GM12878 (cell line): ENCODE results near the gene TNFSF9. TPM values are rescaled to one million over a fixed set of nuclear protein-coding genes. Genes with fewer than 3 reads are reported as not detected.

ENCODE experiments used
- ATAC-seq: fragments of 200-7000 bp; cut with Tn5 transposase; 3 replicates; pipeline ENCODE4 v1.9.1; 2020; ENCODE audit warnings: mild to moderate bottlenecking, moderate library complexity
- BruUV-seq: library from RNA; stranded (reverse); fragments of 400-500 nt; replicated peaks from 2 replicates; lab custom pipeline; 2021; lab: Mats Ljungman, UMichigan
- CTCF ChIA-PET: fragments of 300-600 bp; sonication (Branson Sonifier 250); formaldehyde crosslinking; extraction: SDS; loops from one replicate; lab custom pipeline; 2021; ENCODE audit warnings: inconsistent platforms; lab: Yijun Ruan, JAX
- POLR2A ChIA-PET: fragments of 350-600 bp; formaldehyde crosslinking; extraction: SDS; loops from one replicate; lab custom pipeline; 2021; ENCODE audit warnings: inconsistent platforms; lab: Charles Lee
- RAD21 ChIA-PET: fragments of 300-600 bp; sonication (Branson Sonifier 250); formaldehyde crosslinking; loops from one replicate; lab custom pipeline; 2023; ENCODE audit warnings: antibody characterized with exemption; ENCODE audit not compliant: unreplicated experiment; lab: Charles Lee
- SMC1A ChIA-PET: fragments of 300-600 bp; sonication (Branson Sonifier 250); formaldehyde crosslinking; loops from one replicate; lab custom pipeline; 2023; ENCODE audit not compliant: unreplicated experiment, uncharacterized antibody; lab: Charles Lee
- DNase-seq: peaks from one replicate; pipeline ENCODE4 v3.0.0-alpha.2; 2011; ENCODE audit warnings: low read depth, low spot score
- FAIRE-seq: peaks from 3 replicates; lab custom pipeline; 2011; peaks lifted over from hg19 to GRCh38; lab: Jason Lieb, UNC
- H2AFZ ChIP-seq: 2 replicates; pipeline ENCODE4 v1.6.0; 2011; ENCODE audit warnings: low read depth, low read length, control low read depth; ENCODE audit not compliant: control insufficient read depth
- H3K27ac ChIP-seq: 2 replicates; pipeline ENCODE4 v1.5.1; 2011; ENCODE audit warnings: control low read depth; ENCODE audit not compliant: control insufficient read depth, insufficient read depth
- H3K27me3 ChIP-seq, 2 experiments: replicated peaks in 1 of 2; 2 replicates each; pipeline versions ENCODE4 v1.6.0 to v1.6.1; 2011; ENCODE audit warnings: low read length in 1 of 2; ENCODE audit not compliant: control insufficient read depth in 2 of 2, insufficient read depth in 2 of 2
- H3K36me3 ChIP-seq, 2 experiments: 2 replicates each; pipeline ENCODE4 v1.5.1; 2011; ENCODE audit warnings: low read length in 1 of 2; ENCODE audit not compliant: control insufficient read depth in 2 of 2, insufficient read depth in 2 of 2
- H3K4me1 ChIP-seq: 2 replicates; pipeline ENCODE4 v1.6.1; 2011; ENCODE audit warnings: mild to moderate bottlenecking, low read length, moderate library complexity, mixed read lengths; ENCODE audit not compliant: control insufficient read depth, insufficient read depth
- H3K4me2 ChIP-seq: 2 replicates; pipeline ENCODE4 v1.6.0; 2011; ENCODE audit warnings: control low read depth; ENCODE audit not compliant: control insufficient read depth, insufficient read depth
- H3K4me3 ChIP-seq: fragments of 200-600 bp; sonication (generic); 2 replicates; pipeline ENCODE4 v1.5.1; 2016
- H3K79me2 ChIP-seq: 2 replicates; pipeline ENCODE4 v1.6.0; 2011; ENCODE audit warnings: low read length; ENCODE audit not compliant: control insufficient read depth, insufficient read depth
- H3K9ac ChIP-seq: 2 replicates; pipeline ENCODE4 v1.8.0; 2011; ENCODE audit warnings: low read length, control low read depth, mixed read lengths; ENCODE audit not compliant: control insufficient read depth, insufficient read depth
- H3K9me3 ChIP-seq: replicated peaks from 3 replicates; pipeline ENCODE4 v1.5.1; 2011; ENCODE audit warnings: mild to moderate bottlenecking, low read length; ENCODE audit not compliant: control insufficient read depth, insufficient read depth
- H4K20me1 ChIP-seq: 2 replicates; pipeline ENCODE4 v1.6.0; 2011; ENCODE audit not compliant: control insufficient read depth, insufficient read depth
- ATF7 ChIP-seq: fragments of 450-650 bp; IDR thresholded peaks from 2 replicates; pipeline ENCODE4 v1.6.1; 2016; ENCODE audit warnings: low read depth, mild to moderate bottlenecking
- CEBPZ ChIP-seq: fragments of 150-350 bp; IDR thresholded peaks from 2 replicates; pipeline ENCODE4 v1.6.1; 2016; ENCODE audit warnings: low read depth, low read length
- E2F8 ChIP-seq: fragments of 450-650 bp; IDR thresholded peaks from 2 replicates; pipeline ENCODE4 v1.6.1; 2018; ENCODE audit warnings: mild to moderate bottlenecking, low read depth, moderate library complexity; ENCODE audit not compliant: partially characterized antibody
- EED ChIP-seq: sonication (generic); IDR thresholded peaks from 2 replicates; pipeline ENCODE4 v1.6.1; 2016; ENCODE audit warnings: antibody characterized with exemption, low read depth
- ESRRA ChIP-seq: IDR thresholded peaks from 2 replicates; pipeline ENCODE4 v1.6.1; 2012; ENCODE audit warnings: mild to moderate bottlenecking, low read length, improper control_type of control experiment
- EZH2 ChIP-seq: IDR thresholded peaks from 2 replicates; pipeline ENCODE4 v1.6.1; 2012; ENCODE audit warnings: low read depth, mild to moderate bottlenecking, control low read depth, inconsistent platforms, low read length, borderline replicate concordance; ENCODE audit not compliant: control insufficient read depth
- GABPA ChIP-seq: IDR thresholded peaks from 2 replicates; pipeline ENCODE4 v1.6.1; 2014; ENCODE audit warnings: antibody characterized with exemption, low read depth, mild to moderate bottlenecking, inconsistent platforms
- GATAD2B ChIP-seq: fragments of 450-650 bp; conservative IDR thresholded peaks from 2 replicates; pipeline ENCODE4 v1.6.1; 2017; ENCODE audit warnings: low read depth, mild to moderate bottlenecking, moderate library complexity
- HDGF ChIP-seq: fragments of 450-650 bp; IDR thresholded peaks from 2 replicates; pipeline ENCODE4 v1.6.1; 2016; ENCODE audit warnings: antibody characterized with exemption
- NR2C2 ChIP-seq: IDR thresholded peaks from 2 replicates; pipeline ENCODE4 v1.6.1; 2011; ENCODE audit warnings: borderline replicate concordance, low read depth; ENCODE audit not compliant: control insufficient read depth, insufficient read length
- PBX3 ChIP-seq: IDR thresholded peaks from 2 replicates; pipeline ENCODE4 v1.6.1; 2011; ENCODE audit warnings: mild to moderate bottlenecking, low read depth, low read length, moderate library complexity; ENCODE audit not compliant: insufficient replicate concordance
- PKNOX1 ChIP-seq: fragments of 450-650 bp; IDR thresholded peaks from 2 replicates; pipeline ENCODE4 v1.6.1; 2016; ENCODE audit warnings: mild to moderate bottlenecking
- SUZ12 ChIP-seq: fragments of 200-600 bp; sonication (generic); IDR thresholded peaks from one replicate; pipeline ENCODE4 v1.6.1; 2018; ENCODE audit warnings: antibody characterized with exemption, mild to moderate bottlenecking; ENCODE audit not compliant: unreplicated experiment
- WGBS: methylation state at CpG from one replicate; pipeline ENCODE4 v1.1.6; 2016; ENCODE audit warnings: low lambda C conversion rate; ENCODE audit not compliant: insufficient replicate concordance, insufficient coverage; ENCODE audit errors: missing lambda C conversion rate; 5-methylcytosine and 5-hydroxymethylcytosine counted together
- in situ Hi-C: fragments of 300-500 bp; cut with MboI; formaldehyde crosslinking; loops from 9 replicates; pipeline ENCODE4 v1.14.3; 2018; ENCODE audit warnings: mixed read lengths
- intact Hi-C: fragments of 100-400 bp; cut with micrococcal nuclease; formaldehyde crosslinking; loops from one replicate; pipeline ENCODE4 v1.14.2; 2022; ENCODE audit not compliant: unreplicated experiment
- polyA plus RNA-seq, 11 experiments: library from polyadenylated mRNA; depleted of rRNA in 4 of 11; unstranded in 6 of 11; stranded (reverse) in 5 of 11; fragments of >200 nt; fragmentation: Nextera tagmentation in 4 of 11; fragmentation: Illumina TruSeq in 1 of 11; extraction: Ambion mirVana in 4 of 11; extraction: Trizol in 1 of 11; gene quantifications; 1 replicate in 1 of 11; 2 replicates in 10 of 11; pipeline versions ENCODE4 v1.2.1 to v1.2.3, GENCODE V29; 2011 to 2016; ENCODE audit warnings: inconsistent platforms in 2 of 11, missing spikeins in 2 of 11, low read depth in 1 of 11
- total RNA-seq, 4 experiments: library from RNA; depleted of rRNA in 3 of 4; stranded (reverse); fragments of >200 nt in 3 of 4; fragmentation: Illumina TruSeq in 1 of 4; extraction: Trizol in 1 of 4; gene quantifications; 2 replicates each; pipeline versions ENCODE4 v1.2.1 to v1.2.3, GENCODE V29; 2013 to 2021

The TNFSF9 gene
- total and polyA plus RNA-seq, 10 of the 15 experiments (the other 5 are each of a cell fraction or from before 2014, with no cell fraction given): 6.2 to 75.3 (median 22.1) TPM

- BruUV-seq: TSS peak; percentile 95
- SMC1A ChIA-PET: interaction anchor here (0.7 to 2.2 kb wide), 3 partner anchors 8 to 31 kb away, joined by 3 to 8 read pairs (median 5); partner anchors contain the start of gene DENND1C
- Histone ChIP-seq H3K27ac (peak overlapping the region; percentile 89), H2AFZ (peak overlapping the region; percentile 95), H4K20me1 (no peaks in the 10 kb centered on the region), H3K79me2 (no peaks in the 10 kb centered on the region), H3K9me3 (no peaks in the 10 kb centered on the region), H3K4me1 (peaks cover 3% of the 10 kb centered on the region; the same call in 1 of the 2 replicates), H3K4me2 (peak overlapping the region; percentile 77), H3K9ac (peak overlapping the region; percentile 79), H3K36me3 (no peaks in the 10 kb centered on the region), H3K4me3 (peak overlapping the region; percentile 76), H3K27me3 (no peaks in the 10 kb centered on the region)
- DNase-seq: peak; percentile 71
- WGBS: 2% methylated on average over 15 of the region's 15 CpGs
- FAIRE-seq: peak; percentile 100
- ATAC-seq: peak; percentile 98
- POLR2A ChIA-PET: interaction anchor here (0.6 to 1.5 kb wide), 8 partner anchors 8 to 141 kb away, joined by 3 to 8 read pairs (median 4); partner anchors contain the start of genes ALKBH7 and DENND1C
- CTCF ChIA-PET: interaction anchor here (1.1 to 4.2 kb wide), 5 partner anchors 8 to 438 kb away, joined by 3 to 26 read pairs (median 3); partner anchors contain the start of gene DENND1C
- intact Hi-C loops: no loop called here
- in situ Hi-C loops: no loop called here
- RAD21 ChIA-PET: interaction anchor here (0.6 to 2.8 kb wide), 4 partner anchors 8 to 141 kb away, joined by 3 to 11 read pairs (median 3); partner anchors contain the start of genes DENND1C and KHSRP
- no peak for TF ChIP-seq PKNOX1
- no peak for TF ChIP-seq EED
- TF ChIP-seq SUZ12: no peak
- no peak for TF ChIP-seq NR2C2
- no peak for TF ChIP-seq GABPA
- no peak for TF ChIP-seq EZH2
- no peak for TF ChIP-seq E2F8
- no peak for TF ChIP-seq CEBPZ
- TF ChIP-seq HDGF: 0 out of 2 replicates have a peak, but pooled peaks have one; percentile 43
- TF ChIP-seq ESRRA: no peak
- no peak for TF ChIP-seq GATAD2B
- no peak for TF ChIP-seq PBX3
- no peak; the same call in 1 of the 2 replicates for TF ChIP-seq ATF7
Observed at GRCh38 chr19:6489278-6490061, 41.4 kb upstream of the TNFSF9 start.
